Gastroesophageal sphincter (tissue), 3 donors: Measurements from ENCODE around the gene GNG12.

Source experiments
- POLR2A ChIP-seq, 2 donors: fragments of 450-650 bp; IDR thresholded peaks; one replicate each; pipeline ENCODE4 v1.6.1; 2017; ENCODE audit warnings: antibody characterized with exemption in 2 of 2, mild to moderate bottlenecking in 2 of 2, moderate library complexity in 1 of 2
- POLR2AphosphoS5 ChIP-seq: sonication (generic); formaldehyde crosslinking; IDR thresholded peaks from one replicate; pipeline ENCODE4 v1.6.1; 2017; ENCODE audit warnings: antibody characterized with exemption
- TF ChIP-seq, protein P1 (sequence below), 4 experiments: fragments of 200-600 bp in 2 of 4; fragments of 450-650 bp in 2 of 4; sonication (generic) in 1 of 4; IDR thresholded peaks; one replicate each; pipeline ENCODE4 v1.5.1; 2017 to 2019; ENCODE audit warnings: antibody characterized with exemption in 4 of 4, mild to moderate bottlenecking in 2 of 4, moderate library complexity in 2 of 4

DNA sequence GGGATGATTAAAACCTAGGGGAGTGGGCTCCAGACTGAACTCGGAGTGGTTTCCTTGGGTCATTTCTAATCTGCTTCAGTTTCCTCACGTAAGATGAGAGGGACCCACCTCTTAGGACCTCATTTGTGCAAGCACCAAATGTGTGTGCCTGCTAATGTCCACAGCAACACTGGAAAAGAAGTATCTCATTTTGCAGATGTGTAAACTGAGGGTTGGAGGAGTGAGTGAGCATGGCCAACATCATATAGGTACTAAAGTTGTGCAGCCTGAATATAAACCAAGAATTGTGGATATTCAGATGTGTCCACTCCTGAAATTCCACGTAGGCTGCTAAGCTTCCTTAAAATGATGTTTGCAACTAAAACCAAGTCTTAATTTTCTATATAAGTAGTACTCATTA, 96.5 kb downstream of the GNG12 start:
- TF ChIP-seq POLR2A (IDR thresholded peaks at IDR 0.05): no peak
- TF ChIP-seq, protein P1, sequence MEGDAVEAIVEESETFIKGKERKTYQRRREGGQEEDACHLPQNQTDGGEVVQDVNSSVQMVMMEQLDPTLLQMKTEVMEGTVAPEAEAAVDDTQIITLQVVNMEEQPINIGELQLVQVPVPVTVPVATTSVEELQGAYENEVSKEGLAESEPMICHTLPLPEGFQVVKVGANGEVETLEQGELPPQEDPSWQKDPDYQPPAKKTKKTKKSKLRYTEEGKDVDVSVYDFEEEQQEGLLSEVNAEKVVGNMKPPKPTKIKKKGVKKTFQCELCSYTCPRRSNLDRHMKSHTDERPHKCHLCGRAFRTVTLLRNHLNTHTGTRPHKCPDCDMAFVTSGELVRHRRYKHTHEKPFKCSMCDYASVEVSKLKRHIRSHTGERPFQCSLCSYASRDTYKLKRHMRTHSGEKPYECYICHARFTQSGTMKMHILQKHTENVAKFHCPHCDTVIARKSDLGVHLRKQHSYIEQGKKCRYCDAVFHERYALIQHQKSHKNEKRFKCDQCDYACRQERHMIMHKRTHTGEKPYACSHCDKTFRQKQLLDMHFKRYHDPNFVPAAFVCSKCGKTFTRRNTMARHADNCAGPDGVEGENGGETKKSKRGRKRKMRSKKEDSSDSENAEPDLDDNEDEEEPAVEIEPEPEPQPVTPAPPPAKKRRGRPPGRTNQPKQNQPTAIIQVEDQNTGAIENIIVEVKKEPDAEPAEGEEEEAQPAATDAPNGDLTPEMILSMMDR (IDR thresholded peaks at IDR 0.05): no peak
- no peak for TF ChIP-seq POLR2AphosphoS5
